ENCODE data around the gene UBE3C.
"Not testable (repeated sequence)": the region's sequence is repeated elsewhere in the genome, so short reads cannot be mapped to it uniquely, and the experiment has no call there.

Gene UBE3C

GRCh38 chr7:157138424-157139110 lies at the start of gene UBE3C:
Gene UBE3C (plus strand): TSS chr7:157138926. CDS start chr7:157139273, 347 bp downstream.
- DNase-seq (ENCODE audit: low read depth): peak; percentile 52

DNA sequence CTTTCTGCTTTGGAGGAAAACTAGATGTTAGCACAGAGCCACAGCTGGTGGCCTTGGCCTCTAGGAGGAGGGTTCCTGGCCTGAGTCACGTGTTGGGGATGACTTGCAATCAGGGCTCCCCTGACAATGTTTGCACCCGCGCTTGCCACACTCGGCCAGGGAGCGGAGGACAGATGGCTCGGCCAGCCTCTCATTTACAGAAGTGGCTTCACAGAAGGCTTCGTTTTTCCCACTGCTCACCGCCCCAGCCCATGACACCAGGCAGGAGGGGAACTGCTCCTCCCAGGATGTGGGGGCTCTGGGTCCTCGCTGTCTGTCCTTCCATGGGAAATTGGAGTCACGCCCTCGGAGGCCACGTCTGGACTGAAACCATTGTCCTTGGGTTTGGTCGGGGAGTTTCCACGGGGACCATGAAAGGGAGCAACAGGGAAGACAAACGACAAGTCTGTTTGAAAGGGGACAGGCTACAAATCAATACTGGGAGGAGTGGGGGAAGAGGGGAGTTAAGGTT lies 49.6 kb upstream of the UBE3C start:
- no peak for DNase-seq (ENCODE audit: low read depth)

DNA sequence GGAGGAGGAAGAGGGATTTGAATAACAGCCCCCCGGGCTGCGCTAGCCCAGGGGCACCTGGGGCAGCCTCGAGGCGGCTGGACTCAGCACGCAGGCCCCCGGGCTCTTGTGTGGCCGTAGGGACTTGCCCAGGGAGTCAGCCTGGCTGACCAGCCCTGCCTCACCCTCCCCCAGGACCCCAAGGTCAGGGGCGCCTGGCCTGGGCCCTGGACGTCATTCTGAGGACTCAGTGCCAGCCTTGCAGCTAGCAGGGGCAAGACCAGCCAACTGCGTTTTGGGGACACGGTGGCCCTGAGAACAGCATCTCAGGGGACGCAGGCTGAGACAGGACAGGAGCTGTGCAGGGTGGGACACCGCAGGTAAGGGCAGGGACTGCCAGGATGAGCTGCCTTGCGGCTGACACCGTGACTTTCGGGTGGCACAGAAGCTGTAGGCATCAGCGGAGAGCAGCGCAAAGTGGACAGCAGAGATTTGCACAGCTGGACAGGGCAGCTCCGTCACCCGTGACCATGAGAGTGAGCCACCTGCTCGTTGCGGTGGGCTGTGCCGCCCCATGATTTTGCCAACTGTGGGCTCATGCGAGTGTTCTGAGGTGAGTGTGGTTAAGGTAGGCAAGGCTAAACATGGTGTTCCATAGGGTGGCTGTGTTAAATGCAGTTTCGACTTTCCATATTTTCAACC lies 48.1 kb upstream of the UBE3C start:
- no peak for DNase-seq (ENCODE audit: low read depth)

GRCh38 chr7:157096286-157097055 lies 42.3 kb upstream of the UBE3C start:
- no peak for DNase-seq (ENCODE audit: low read depth)

- DNase-seq (ENCODE audit: low read depth): no peak
Observed at GRCh38 chr7:157097056-157097329, 41.7 kb upstream of the UBE3C start.

- DNase-seq (ENCODE audit: low read depth): no peak
Observed at GRCh38 chr7:157097569-157097968, 41.2 kb upstream of the UBE3C start.

DNA sequence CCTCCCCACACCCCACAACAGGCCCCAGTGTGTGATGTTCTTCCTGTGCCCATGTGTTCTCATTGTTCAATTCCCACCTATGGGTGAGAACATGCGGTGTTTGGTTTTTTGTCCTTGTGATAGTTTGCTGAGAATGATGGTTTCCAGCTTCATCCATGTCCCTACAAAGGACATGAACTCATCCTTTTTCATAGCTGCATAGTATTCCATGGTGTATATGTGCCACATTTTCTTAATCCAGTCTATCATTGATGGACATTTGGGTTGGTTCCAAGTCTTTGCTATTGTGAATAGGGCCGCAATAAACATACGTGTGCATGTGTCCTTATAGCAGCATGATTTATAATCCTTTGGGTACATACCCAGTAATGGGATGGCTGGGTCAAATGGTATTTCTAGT lies 38.7 kb upstream of the UBE3C start:
- DNase-seq (ENCODE audit: low read depth): not testable (repeated sequence)

DNA sequence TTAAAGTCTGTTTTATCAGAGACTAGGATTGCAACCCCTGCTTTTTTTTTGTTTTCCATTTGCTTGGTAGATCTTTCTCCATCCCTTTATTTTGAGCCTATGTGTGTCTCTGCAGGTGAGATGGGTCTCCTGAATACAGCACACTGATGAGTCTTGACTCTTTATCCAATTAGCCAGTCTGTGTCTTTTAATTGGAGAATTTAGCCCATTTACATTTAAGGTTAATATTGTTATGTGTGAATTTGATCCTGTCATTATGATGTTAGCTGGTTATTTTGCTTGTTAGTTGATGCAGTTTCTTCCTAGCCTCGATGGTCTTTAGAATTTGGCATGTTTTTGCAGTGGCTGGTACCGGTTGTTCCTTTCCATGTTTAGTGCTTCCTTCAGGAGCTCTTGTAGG lies 35.1 kb upstream of the UBE3C start:
- not testable (repeated sequence) for DNase-seq (ENCODE audit: low read depth)

GRCh38 chr7:157111311-157111710 lies 27.4 kb upstream of the UBE3C start:
- no peak for DNase-seq (ENCODE audit: low read depth)

- DNase-seq (ENCODE audit: low read depth): no peak
Observed at GRCh38 chr7:157112706-157113105, 26.0 kb upstream of the UBE3C start.

GRCh38 chr7:157113607-157114006 lies 25.1 kb upstream of the UBE3C start:
- no peak for DNase-seq (ENCODE audit: low read depth)

GRCh38 chr7:157116762-157117161 lies 22.0 kb upstream of the UBE3C start:
- DNase-seq (ENCODE audit: low read depth): no peak

- no peak for DNase-seq (ENCODE audit: low read depth)
Observed at GRCh38 chr7:157117796-157118195, 20.9 kb upstream of the UBE3C start.

- DNase-seq (ENCODE audit: low read depth): no peak
Observed at GRCh38 chr7:157120181-157120580, 18.5 kb upstream of the UBE3C start.

GRCh38 chr7:157121184-157121715 lies 17.5 kb upstream of the UBE3C start:
- DNase-seq (ENCODE audit: low read depth): no peak

- DNase-seq (ENCODE audit: low read depth): no peak
Observed at GRCh38 chr7:157122800-157123495, 15.8 kb upstream of the UBE3C start.

- no peak for DNase-seq (ENCODE audit: low read depth)
Observed at GRCh38 chr7:157124690-157125089, 14.0 kb upstream of the UBE3C start.

GRCh38 chr7:157125376-157126223 lies 13.1 kb upstream of the UBE3C start:
- no peak for DNase-seq (ENCODE audit: low read depth)

GRCh38 chr7:157126921-157127320 lies 11.8 kb upstream of the UBE3C start:
- DNase-seq (ENCODE audit: low read depth): no peak

DNA sequence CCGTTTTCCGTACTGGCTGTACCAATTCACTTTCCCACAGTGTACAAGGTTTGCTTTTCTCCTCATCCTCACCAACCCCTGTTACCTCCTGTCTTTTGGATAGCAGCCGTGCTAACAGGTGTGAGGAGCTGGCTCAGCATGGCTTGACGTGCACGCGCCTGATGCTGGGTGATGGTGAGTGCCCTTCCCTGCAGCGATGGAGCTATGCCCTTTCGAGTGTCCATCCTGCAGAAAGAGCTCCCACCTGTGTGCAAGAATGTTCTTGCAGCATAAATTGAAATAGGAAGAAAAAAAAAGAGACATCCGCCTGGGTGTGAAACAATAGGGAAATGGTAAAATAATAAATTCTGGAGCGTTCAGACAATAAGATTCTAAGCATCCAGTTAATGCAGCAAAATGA lies 9.5 kb upstream of the UBE3C start:
- no peak for DNase-seq (ENCODE audit: low read depth)

- DNase-seq (ENCODE audit: low read depth): no peak
Observed at GRCh38 chr7:157129907-157130460, 8.7 kb upstream of the UBE3C start.
